NCI-H1436 treated with DMSO at 0.1 percent for 48 hours (cell line): Measurements from ENCODE around the gene CLDN8.

Experiments used
- DNase-seq: peaks from one replicate; lab custom pipeline; 2025; lab: John Stamatoyannopoulos, UW

Gene CLDN8

DNA sequence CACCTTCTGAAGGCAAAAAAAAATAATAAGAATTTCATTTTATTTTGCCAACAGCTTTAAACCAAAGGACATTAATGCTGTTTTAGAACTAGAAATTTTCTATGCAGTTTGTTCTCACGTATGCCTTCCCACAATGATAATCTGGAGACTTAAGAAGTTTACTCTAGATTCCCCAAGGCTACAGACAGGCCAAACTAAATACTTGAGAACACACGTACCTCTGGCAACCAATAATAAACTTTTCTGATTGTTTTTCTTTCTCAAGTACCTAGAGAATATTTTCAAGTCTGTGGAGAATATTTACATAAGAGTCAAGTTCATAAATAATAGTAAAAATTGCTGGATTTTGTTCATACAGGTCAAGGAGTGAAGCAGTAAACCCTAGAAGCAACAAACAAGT, 15.9 kb downstream of the CLDN8 start:
- DNase-seq: no peak

DNA sequence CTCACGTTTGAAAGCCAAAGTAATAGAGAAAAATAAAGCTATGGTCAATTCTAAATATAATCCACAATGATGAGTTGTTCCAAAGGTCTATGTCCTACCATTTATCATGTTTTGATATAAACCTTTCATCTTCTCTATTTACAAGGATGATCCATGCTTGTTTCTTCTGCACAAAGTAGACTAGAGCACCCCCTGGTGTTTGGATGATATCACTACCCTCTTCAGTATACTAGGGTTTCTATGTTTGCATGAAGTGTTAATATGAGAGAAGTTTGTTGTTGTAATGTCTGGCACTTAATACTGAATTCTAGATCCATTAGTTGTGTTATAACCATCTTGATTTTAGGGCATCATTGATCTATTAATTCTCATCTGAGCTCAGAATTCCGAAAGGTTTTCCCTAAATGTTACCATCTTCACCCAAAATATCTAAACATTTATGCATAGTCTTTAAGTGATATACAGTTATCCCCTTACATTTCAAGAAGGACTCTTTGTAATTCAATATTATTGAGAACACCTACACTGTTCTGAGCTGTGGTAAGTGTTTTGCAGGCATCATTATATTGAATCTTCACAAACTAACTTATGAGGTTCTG, 21.1 kb downstream of the CLDN8 start:
- DNase-seq: no peak

DNA sequence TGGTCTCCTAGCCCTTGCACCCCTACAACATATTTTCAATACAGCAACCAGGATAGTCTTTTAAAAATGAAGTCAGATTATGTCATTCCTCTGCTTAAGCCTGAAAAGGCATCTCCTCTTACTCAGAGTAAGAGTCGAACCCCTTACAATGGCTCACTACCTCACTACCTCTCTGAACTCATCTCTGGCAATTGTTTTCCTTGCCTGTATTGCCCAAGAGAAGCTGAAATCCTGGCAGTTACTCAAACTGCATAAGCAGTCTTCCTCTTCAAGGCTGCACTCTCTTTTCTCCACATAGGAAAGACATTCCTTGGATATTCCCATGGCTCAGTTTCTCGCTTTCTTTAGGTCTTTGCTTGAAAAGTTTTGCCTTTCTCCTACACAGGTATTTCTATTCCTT, 22.7 kb downstream of the CLDN8 start:
- no peak for DNase-seq

DNA sequence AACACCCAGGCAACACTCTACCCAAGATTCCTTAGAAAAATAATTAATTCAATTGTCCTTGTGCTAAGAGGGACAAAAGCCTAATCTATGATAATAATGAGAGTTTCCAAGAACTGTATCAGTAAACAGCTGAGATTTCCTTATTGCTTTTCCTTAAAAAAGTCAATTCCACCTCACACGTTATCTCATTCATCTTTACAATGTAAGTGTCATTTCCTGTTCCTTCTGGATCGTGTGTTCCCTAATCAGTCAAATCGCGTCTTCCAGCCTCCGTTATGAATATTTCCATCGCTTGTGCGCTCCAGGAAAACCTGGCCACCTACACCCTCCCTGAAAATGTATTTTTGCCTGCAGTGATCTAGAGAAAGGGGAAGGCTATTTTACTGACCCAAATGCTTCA, 25.3 kb downstream of the CLDN8 start:
- DNase-seq: no peak

DNA sequence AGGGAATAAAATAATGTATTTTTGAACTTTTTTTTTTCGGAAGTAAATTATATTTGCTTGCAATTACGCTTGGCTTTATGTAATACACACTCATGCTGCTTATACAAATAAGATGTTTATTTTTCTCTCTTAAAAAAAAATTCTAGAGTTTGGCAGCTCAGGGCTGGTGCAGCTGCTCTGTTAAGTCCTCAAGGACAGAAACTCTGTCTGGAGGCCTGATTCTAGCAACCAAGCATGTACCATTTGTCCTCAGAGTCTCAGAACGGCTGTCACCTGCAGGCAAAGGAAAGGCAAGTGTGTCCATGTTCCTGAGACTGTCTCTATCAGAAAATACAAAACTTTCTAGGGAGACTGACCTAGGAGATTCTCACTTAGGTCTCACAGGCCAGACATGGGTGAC, 26.1 kb downstream of the CLDN8 start:
- no peak for DNase-seq

DNA sequence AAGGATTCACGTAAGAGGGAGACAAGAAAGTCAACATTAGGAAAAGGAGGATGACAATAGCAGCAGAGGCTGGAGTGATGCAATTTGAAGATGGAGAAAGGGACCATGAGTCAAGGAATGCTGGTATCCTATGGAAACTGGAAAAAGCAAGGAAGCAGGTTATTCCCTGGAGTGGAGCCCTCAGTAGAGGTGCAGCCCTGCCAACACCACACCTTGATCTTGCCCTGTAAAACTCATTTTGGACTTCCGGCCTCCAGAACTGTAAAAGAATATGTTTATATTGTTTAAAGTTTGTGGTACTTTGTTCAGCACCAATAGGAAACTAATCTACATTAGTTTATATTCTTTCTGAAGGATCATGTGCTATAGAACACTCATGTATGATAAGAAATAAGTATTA, 29.7 kb downstream of the CLDN8 start:
- DNase-seq: no peak

DNA sequence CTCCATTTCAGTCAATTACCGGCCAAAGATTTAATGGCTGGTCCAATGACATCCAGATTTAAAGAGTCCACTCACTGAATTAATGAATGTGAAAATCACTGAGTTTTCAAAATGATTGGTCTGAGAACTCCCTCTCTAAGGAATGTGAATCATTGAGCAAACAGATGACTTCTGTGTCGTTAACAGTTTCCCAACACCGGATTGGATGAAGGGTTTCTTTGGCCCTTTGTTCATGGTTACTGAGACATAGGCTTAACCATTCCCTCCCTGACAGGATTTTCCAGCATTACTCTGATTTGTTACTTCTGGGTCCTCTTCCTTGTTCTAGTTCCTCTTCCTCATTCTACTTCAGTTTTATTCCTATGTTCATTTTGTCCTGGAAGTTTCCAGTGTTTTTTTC, 47.8 kb downstream of the CLDN8 start:
- no peak for DNase-seq

DNA sequence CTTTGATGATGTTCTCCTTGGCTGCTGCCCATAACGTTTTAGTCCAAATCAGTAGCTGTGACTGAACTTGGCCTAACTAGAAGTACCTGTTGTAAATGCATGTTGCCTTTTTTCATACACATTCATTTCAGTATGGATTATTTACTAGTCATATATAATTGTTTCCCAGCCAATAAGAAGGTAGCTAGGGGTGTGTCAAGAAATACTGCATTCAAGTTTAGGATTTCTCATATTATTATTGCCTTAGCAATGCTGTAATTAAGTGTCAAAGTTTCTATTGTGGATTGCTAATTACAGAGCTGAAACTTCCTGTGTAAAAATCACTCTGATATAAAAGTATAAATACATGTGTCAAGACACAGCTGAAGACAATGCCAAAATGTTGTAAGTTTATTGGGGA, 49.2 kb downstream of the CLDN8 start, which contains the start of gene CLDN17:
Gene CLDN17, minus strand, starts transcription at position 101 of the 400 bp plus-strand sequence. CDS start 188 bp downstream, outside the sequence.
- DNase-seq: no peak

DNA sequence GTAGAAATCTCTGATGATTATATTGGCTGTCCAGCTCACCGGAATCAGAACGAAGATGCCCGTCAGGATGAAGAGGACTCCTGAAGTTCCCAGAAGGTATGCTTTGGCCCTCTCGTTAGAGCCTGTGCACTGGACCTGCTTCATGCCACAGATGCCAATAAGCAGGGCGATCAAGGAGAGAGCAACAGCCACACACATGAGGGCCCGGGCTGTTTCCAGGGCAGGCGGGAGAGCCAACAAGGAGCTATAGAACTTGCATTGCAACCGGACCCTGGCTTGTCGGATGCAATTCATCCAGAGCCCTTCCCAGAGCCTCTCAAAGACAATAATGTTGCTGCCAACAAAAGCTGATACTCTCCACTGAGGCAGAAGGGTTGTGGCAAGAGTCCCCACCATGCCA, 49.7 kb downstream of the CLDN8 start:
- no peak for DNase-seq

DNA sequence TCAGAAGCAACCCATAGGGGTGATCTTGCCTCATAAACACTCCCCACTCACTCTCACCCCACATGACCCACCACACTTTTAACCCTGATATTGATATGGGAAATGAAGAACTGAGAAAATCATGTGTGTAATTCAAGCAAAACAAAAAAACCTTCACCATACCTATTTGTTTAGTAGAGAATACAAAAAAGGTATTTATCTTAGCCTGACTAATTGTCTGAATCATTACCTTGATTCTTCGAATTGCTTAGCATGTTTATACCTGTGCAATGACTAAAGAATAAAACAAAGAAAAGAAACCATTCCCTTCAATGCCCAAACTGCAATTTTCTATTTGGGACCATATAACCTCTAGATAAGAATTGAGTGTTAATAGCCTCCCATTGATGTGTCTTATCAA, 51.1 kb downstream of the CLDN8 start:
- DNase-seq: no peak
